Measurements from ENCODE around the gene TBC1D10B. TPM values are rescaled to one million over a fixed set of nuclear protein-coding genes. Genes with fewer than 3 reads are reported as not detected.

Gene TBC1D10B, protein sequence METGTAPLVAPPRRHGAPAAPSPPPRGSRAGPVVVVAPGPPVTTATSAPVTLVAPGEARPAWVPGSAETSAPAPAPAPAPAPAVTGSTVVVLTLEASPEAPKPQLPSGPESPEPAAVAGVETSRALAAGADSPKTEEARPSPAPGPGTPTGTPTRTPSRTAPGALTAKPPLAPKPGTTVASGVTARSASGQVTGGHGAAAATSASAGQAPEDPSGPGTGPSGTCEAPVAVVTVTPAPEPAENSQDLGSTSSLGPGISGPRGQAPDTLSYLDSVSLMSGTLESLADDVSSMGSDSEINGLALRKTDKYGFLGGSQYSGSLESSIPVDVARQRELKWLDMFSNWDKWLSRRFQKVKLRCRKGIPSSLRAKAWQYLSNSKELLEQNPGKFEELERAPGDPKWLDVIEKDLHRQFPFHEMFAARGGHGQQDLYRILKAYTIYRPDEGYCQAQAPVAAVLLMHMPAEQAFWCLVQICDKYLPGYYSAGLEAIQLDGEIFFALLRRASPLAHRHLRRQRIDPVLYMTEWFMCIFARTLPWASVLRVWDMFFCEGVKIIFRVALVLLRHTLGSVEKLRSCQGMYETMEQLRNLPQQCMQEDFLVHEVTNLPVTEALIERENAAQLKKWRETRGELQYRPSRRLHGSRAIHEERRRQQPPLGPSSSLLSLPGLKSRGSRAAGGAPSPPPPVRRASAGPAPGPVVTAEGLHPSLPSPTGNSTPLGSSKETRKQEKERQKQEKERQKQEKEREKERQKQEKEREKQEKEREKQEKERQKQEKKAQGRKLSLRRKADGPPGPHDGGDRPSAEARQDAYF
- 10 to 100 TPM; 54.7 to 54.8 TPM for total RNA-seq

DNA sequence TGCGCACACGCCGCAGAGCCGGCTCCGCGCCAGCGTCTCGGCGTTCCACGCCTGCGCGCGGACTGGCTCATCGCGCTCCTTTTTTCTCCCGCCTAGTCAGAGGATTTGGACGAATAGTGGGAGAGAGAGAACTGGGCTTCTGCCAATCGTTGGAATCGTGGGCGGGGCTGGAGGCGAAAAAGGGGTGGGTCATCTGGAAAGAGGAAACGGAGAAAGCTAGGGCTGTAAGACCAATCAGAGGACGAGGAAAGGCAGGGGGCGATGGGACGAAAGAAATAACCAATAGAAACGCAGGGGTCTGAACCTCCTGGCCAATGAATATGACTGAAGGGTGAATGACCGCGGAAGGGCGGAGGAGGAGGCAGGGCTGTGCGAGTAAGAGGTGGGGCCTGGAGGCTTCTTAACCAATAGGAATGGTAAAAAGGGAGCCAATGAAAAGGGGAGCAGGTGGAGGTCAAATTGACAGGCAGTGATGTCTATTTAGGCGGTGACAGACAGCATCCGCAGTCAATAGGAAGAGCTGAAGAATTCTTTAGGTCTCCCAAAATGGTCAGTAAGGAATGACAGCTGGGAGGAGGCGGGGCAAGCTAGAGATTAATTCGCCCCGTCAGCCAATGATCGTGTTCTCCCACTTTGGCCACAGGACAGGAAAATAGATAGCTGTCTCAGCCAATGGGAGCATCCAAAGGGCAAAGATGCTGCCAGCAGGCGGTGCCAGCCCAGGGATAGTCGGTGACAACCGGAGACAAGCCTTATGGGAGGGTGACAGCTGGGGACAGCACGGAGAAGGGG is at the start of gene TBC1D10B:
Gene TBC1D10B, minus strand, starts transcription at position 39 of the 792 bp plus-strand sequence. CDS start 311 bp downstream, outside the sequence.
- DNase-seq, result peak; percentile 100
- intact Hi-C loops (cut with micrococcal nuclease), result loop anchor here (1.0 to 10.0 kb wide), 8 partner anchors 8 to 554 kb away; partner anchors contain the start of genes CD2BP2, FBXL19, MVP and ZNF771
- Mint-ChIP-seq H3K4me1 (ENCODE audit: low read depth) (peaks cover 34% of the 10 kb centered on the region), H3K27ac (peak within 1 kb of the TSS; percentile 95), H3K36me3 (peaks cover 24% of the 10 kb centered on the region), H3K27me3 (peaks cover 3% of the 10 kb centered on the region), H3K9me3 (no peaks in the 10 kb centered on the region), H3K4me3 (peak within 1 kb of the TSS; percentile 91)
- ChIA-PET CTCF (interaction anchor here (0.6 to 3.4 kb wide), 13 partner anchors 12 to 327 kb away, joined by 3 to 25 read pairs (median 5); partner anchors contain the start of genes CD2BP2, DCTPP1, SEPTIN1 and TBX6), POLR2A (interaction anchor here (0.7 to 3.5 kb wide), 6 partner anchors 9 to 280 kb away, joined by 3 to 16 read pairs (median 4); partner anchors contain the start of genes PRR14 and SEPTIN1)

DNA sequence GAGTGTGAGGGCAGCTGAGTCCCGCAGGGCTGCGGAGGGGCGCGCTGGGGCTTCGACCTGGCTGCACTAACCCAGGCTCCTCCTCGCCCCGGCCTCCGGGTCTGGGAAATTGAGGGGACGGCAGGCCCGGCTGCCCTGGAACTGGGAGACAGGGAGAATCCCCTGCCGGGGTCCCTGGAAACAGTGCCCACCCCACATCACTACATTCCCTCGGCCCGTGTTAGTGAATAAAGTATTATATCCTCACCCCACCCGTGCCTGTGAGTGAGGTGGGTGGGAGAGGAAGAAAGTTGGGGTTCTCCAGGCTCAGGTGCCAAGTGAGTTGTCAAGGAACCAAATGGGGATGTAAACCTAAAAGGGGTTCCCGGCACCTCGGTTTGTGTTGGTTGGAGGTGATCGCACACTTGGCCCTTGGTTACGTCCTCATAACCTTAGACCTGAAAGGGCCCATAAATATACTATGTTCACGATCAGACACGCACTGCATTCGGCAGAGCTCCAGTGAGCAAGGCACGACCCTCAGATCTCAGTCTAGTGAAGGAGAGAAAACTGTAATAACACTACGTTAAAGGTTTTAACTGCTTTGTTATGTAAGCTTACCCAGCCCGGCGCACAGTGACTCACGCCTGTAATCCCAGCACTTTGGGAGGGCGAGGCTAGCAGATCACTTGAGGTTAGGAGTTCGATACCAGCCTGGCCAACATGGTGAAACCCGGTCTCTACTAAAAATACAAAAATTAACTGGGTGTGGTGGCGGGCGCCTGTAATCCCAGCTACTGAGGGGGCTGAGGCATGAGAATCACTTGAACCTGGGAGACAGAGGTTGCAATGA is 48.3 kb upstream of the TBC1D10B start:
- intact Hi-C loops (cut with micrococcal nuclease), result no loop called here
- peaks cover 33% of the 10 kb centered on the region for H3K36me3 Mint-ChIP-seq
- CTCF ChIA-PET, result interaction anchor here (0.5 to 6.0 kb wide), 21 partner anchors 10 to 362 kb away, joined by 3 to 48 read pairs (median 4); partner anchors contain the start of genes DCTPP1, TBX6, ZNF48 and ZNF688
- POLR2A ChIA-PET, result interaction anchor here (0.7 to 1.9 kb wide), 20 partner anchors 9 to 353 kb away, joined by 3 to 22 read pairs (median 4); partner anchors contain the start of genes ALDOA, CD2BP2, DCTPP1 and SEPHS2
- no peaks in the 10 kb centered on the region for H3K9me3 Mint-ChIP-seq
- H3K4me3 Mint-ChIP-seq, result peak overlapping the region; percentile 58
- H3K27me3 Mint-ChIP-seq, result no peaks in the 10 kb centered on the region
- no peak for DNase-seq
- H3K27ac Mint-ChIP-seq, result no peak overlapping the region
- peaks cover 28% of the 10 kb centered on the region for H3K4me1 Mint-ChIP-seq (ENCODE audit: low read depth)

DNA sequence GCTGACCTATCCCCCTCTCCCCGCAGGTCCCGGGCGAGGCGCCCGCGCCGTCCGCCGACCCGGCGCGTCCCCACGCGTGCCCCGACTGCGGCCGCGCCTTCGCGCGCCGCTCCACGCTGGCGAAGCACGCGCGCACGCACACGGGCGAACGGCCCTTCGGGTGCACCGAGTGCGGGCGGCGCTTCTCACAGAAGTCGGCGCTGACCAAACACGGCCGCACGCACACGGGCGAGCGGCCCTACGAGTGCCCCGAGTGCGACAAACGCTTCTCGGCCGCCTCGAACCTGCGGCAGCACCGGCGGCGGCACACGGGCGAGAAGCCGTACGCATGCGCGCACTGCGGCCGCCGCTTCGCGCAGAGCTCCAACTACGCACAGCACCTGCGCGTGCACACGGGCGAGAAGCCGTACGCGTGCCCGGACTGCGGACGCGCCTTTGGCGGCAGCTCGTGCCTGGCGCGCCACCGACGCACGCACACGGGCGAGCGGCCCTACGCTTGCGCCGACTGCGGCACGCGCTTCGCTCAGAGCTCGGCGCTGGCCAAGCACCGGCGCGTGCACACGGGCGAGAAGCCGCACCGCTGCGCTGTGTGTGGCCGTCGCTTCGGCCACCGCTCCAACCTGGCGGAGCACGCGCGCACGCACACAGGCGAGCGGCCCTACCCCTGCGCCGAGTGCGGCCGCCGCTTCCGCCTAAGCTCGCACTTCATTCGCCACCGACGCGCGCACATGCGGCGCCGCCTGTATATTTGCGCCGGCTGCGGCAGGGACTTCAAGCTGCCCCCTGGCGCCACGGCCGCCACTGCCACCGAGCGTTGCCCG is 47.4 kb upstream of the TBC1D10B start:
- peak overlapping the region; percentile 58 for H3K4me3 Mint-ChIP-seq
- peak; percentile 92 for DNase-seq
- H3K9me3 Mint-ChIP-seq, result no peaks in the 10 kb centered on the region
- no peak overlapping the region for H3K27ac Mint-ChIP-seq
- intact Hi-C loops (cut with micrococcal nuclease), result no loop called here
- no peaks in the 10 kb centered on the region for H3K27me3 Mint-ChIP-seq
- peaks cover 28% of the 10 kb centered on the region for H3K4me1 Mint-ChIP-seq (ENCODE audit: low read depth)
- POLR2A ChIA-PET, result interaction anchor here (0.7 to 1.9 kb wide), 21 partner anchors 8 to 353 kb away, joined by 3 to 22 read pairs (median 4); partner anchors contain the start of genes ALDOA, CD2BP2, DCTPP1 and ITGAL
- CTCF ChIA-PET, result interaction anchor here (0.5 to 6.0 kb wide), 23 partner anchors 9 to 361 kb away, joined by 3 to 48 read pairs (median 4); partner anchors contain the start of genes DCTPP1, ZNF48, ZNF688 and ZNF747
- peaks cover 32% of the 10 kb centered on the region for H3K36me3 Mint-ChIP-seq

DNA sequence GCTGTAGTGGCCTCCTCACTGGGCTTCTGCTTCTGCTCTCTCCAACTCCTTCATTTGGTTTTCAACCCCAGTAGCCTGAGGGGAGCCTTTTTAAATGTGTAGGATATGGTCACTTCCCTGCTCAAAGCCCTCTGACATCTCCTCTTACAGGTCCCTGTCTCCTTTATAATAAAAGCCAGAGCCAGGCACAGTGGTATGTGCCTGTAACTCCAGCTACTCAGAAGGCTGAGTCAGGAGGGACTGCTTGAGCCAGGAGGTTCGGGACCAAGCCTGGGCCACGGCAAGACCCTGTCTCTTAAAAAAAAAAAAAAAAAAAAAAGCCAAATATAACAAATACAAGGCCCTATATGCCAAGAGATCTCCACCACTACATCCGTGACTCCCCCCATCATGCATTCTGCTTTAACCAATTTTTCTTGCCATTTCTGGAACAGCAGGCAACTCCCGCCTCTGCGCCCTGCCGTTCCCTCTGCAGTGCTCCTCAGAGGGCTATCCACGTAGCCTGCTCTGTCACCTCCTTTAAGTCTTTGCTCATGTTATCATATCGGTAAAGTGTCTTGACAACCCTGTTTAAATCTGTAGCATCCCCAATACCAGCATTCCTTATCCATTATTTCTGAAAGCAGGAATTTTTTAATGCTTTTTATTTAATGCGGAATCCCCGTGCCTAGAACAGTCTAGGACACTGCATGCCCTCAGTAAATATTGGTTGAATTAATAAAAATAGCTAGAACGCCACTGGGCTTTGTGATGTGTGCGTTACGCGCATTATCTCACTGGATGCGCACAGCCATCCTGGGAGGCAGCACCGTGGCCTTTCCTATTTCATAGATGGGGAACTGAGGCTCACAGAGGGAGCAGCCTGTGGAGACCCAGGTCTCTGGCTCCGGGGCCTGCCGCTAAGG is 46.6 kb upstream of the TBC1D10B start:
- Mint-ChIP-seq H3K4me1 (ENCODE audit: low read depth) (peaks cover 32% of the 10 kb centered on the region), H3K4me3 (peak overlapping the region; percentile 39), H3K27ac (peak overlapping the region; percentile 1), H3K36me3 (peaks cover 34% of the 10 kb centered on the region), H3K9me3 (no peaks in the 10 kb centered on the region), H3K27me3 (no peaks in the 10 kb centered on the region)
- ChIA-PET POLR2A (interaction anchor here (0.7 to 1.9 kb wide), 18 partner anchors 7 to 218 kb away, joined by 3 to 22 read pairs (median 5); partner anchors contain the start of genes CD2BP2, DCTPP1, ITGAL and SEPHS2), CTCF (interaction anchor here (0.6 to 6.0 kb wide), 17 partner anchors 9 to 327 kb away, joined by 3 to 48 read pairs (median 4); partner anchors contain the start of genes DCTPP1, ZNF48, ZNF688 and ZNF747)
- intact Hi-C loops (cut with micrococcal nuclease), result no loop called here
- DNase-seq, result no peak

DNA sequence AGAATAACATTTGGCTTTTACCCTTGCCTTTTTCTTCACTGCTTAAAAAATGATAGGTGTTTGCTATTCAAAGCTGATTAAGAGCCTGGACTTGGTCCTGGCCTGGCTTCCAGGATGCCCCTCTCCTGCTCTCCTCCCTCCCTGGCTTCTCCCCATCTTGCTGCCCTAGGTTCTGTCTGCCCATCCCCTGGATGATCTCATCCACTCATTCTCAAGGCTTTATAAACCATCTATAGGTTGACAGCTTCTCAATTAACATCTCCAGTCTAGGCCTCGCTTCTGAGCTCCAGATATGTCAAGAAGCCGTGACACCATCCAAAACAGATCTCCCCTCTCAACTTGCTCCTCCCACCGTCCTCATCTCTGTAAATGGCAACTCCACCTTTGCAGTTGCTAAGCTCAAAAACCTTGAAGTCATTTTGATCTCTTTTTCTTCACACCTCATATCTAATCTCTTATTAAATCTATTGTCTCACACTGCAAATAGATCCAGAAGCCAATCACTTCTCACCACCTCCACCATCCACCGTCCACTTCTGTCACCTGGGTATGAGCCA is 45.8 kb upstream of the TBC1D10B start:
- CTCF ChIA-PET, result interaction anchor here (0.9 to 6.0 kb wide), 5 partner anchors 14 to 361 kb away, joined by 3 to 46 read pairs (median 4); partner anchors contain the start of genes DCTPP1 and ITGAL
- H3K4me1 Mint-ChIP-seq (ENCODE audit: low read depth), result peaks cover 30% of the 10 kb centered on the region

DNA sequence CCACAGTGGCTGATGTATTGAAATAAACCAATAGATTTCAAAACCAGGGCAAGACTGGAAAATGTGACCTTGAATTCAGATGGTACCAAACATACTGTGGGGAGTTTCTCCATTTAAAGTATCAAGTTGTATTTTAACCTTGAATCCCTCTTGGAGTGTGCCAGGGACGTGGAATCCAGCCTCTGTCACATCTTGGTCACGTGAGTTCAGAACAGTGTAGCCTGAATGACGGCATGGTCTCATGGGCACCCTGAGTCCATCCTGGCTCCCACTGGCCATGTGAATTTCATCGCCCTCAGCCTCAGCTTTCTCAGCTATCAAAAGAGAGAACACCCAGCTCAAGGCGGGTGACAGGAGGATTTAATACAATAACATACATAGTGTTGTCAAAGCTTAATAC is 43.9 kb upstream of the TBC1D10B start:
- no peaks in the 10 kb centered on the region for H3K27me3 Mint-ChIP-seq
- peaks cover 27% of the 10 kb centered on the region for H3K36me3 Mint-ChIP-seq
- H3K9me3 Mint-ChIP-seq, result no peaks in the 10 kb centered on the region
- no peak overlapping the region for H3K27ac Mint-ChIP-seq
- peaks cover 40% of the 10 kb centered on the region for H3K4me1 Mint-ChIP-seq (ENCODE audit: low read depth)
- H3K4me3 Mint-ChIP-seq, result no peak overlapping the region
- CTCF ChIA-PET, result interaction anchor here (0.6 kb wide), 2 partner anchors 44 to 79 kb away, joined by 3 read pairs; no protein-coding TSS in a partner anchor
- DNase-seq, result no peak
- intact Hi-C loops (cut with micrococcal nuclease), result no loop called here
- POLR2A ChIA-PET, result interaction anchor here (0.7 to 1.2 kb wide), 2 partner anchors 12 to 31 kb away, joined by 3 read pairs; partner anchors contain the start of gene SEPTIN1

More for the DNA sequence above, 45.8 kb upstream of the TBC1D10B start:
- Mint-ChIP-seq H3K9me3 (no peaks in the 10 kb centered on the region), H3K27ac (no peak overlapping the region), H3K27me3 (no peaks in the 10 kb centered on the region), H3K4me3 (no peak overlapping the region), H3K36me3 (peaks cover 33% of the 10 kb centered on the region)
- intact Hi-C loops (cut with micrococcal nuclease), result no loop called here
- DNase-seq, result no peak
- POLR2A ChIA-PET, result interaction anchor here (0.9 kb wide), 1 partner anchor 9 kb away, joined by 3 read pairs; the partner anchor contains the start of gene ZNF771

DNA sequence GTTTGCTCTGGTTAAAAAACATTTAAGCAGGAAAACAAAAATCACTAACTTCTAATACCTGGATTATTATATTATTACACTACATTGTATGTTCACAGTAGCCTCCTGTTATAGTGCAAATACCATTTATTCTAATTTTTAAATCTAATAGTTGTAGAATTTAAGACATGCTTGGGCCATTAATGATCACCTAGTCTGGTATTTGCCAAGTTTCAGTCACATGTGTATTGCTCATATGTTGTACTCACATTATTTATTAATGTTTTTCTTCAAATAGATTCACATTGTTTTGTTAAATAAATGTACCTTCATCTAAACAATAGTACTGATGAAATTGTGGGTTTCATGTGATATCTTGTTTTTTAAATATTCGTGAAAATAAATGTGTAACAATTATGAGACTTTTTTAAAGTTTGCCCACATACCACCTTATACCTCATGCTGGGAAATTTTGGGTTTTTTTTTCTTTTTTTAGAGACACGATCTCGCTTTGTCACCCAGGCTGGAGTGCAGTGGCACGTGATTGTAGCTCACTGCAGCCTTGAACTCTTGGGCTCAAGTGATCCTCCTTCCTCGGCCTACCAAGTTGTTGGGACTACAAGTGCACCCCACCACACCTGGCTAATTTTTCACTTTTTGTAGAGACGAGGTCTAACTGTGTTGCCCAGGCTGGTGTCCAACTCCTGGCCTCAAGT is 43.0 kb upstream of the TBC1D10B start:
- Mint-ChIP-seq H3K27ac (no peak overlapping the region), H3K9me3 (no peaks in the 10 kb centered on the region), H3K4me3 (no peak overlapping the region), H3K27me3 (no peaks in the 10 kb centered on the region), H3K4me1 (ENCODE audit: low read depth) (peaks cover 42% of the 10 kb centered on the region), H3K36me3 (peaks cover 20% of the 10 kb centered on the region)
- ChIA-PET POLR2A (interaction anchor here (0.7 kb wide), 1 partner anchor 11 kb away, joined by 3 read pairs; no protein-coding TSS in a partner anchor), CTCF (interaction anchor here (0.6 to 1.1 kb wide), 2 partner anchors 321 to 1602 kb away, joined by 3 read pairs; partner anchors contain the start of gene TBX6)
- intact Hi-C loops (cut with micrococcal nuclease), result no loop called here
- DNase-seq, result no peak
